ENCODE results near the gene PPIH. TPM values are rescaled to one million over a fixed set of nuclear protein-coding genes. Genes with fewer than 3 reads are reported as not detected.

Gene PPIH
- total and polyA plus RNA-seq, 10 of the 15 experiments (the other 5 are each of a cell fraction or from before 2014, with no cell fraction given), result 75.1 to 172 (median 122) TPM

Other genes starting within 250 kb of the PPIH start
Only the 7 nearest of the 11 such genes appear.
- 872 and 1,017 TPM in 2 replicates for gene YBX1, start 24.0 kb downstream of the PPIH start, total RNA-seq (2014; rRNA removed)
- 1,098 and 1,178 TPM in 2 replicates for gene YBX1, start 24.0 kb downstream of the PPIH start, total RNA-seq (2014; rRNA removed; fragmentation: Illumina TruSeq; extraction: Trizol)
- 936 and 947 TPM in 2 replicates for gene YBX1, start 24.0 kb downstream of the PPIH start, total RNA-seq (2021)
- gene YBX1, start 24.0 kb downstream of the PPIH start, polyA plus RNA-seq (2011; rRNA removed), result 587 and 826 TPM in 2 replicates
- gene YBX1, start 24.0 kb downstream of the PPIH start, polyA plus RNA-seq (2014; fragmentation: Illumina TruSeq; extraction: Trizol), result 1,157 and 1,353 TPM in 2 replicates
- 100 to 1,000 TPM; 355 to 521 TPM for gene YBX1, start 24.0 kb downstream of the PPIH start, polyA plus RNA-seq (2014; fragmentation: Nextera tagmentation; extraction: Ambion mirVana)
- 726 and 845 TPM in 2 replicates for gene YBX1, start 24.0 kb downstream of the PPIH start, polyA plus RNA-seq (2014; rRNA removed)
- 100 to 1,000 TPM; 758 to 913 TPM for gene YBX1, start 24.0 kb downstream of the PPIH start, polyA plus RNA-seq (2016; fragmentation: Nextera tagmentation; extraction: Ambion mirVana)
- gene CLDN19, start 81.8 kb downstream of the PPIH start, total RNA-seq (2014; rRNA removed), result not detected in 2 replicates
- not detected in 2 replicates for gene CLDN19, start 81.8 kb downstream of the PPIH start, total RNA-seq (2014; rRNA removed; fragmentation: Illumina TruSeq; extraction: Trizol)
- not detected in 2 replicates for gene CLDN19, start 81.8 kb downstream of the PPIH start, total RNA-seq (2021)
- gene CLDN19, start 81.8 kb downstream of the PPIH start, polyA plus RNA-seq (2011; rRNA removed), result not detected in 2 replicates
- not detected in 2 replicates for gene CLDN19, start 81.8 kb downstream of the PPIH start, polyA plus RNA-seq (2014; fragmentation: Illumina TruSeq; extraction: Trizol)
- gene CLDN19, start 81.8 kb downstream of the PPIH start, polyA plus RNA-seq (2014; fragmentation: Nextera tagmentation; extraction: Ambion mirVana), result not detected
- gene CLDN19, start 81.8 kb downstream of the PPIH start, polyA plus RNA-seq (2014; rRNA removed), result not detected in 2 replicates
- not detected for gene CLDN19, start 81.8 kb downstream of the PPIH start, polyA plus RNA-seq (2016; fragmentation: Nextera tagmentation; extraction: Ambion mirVana)
- gene P3H1, start 108.6 kb downstream of the PPIH start, total RNA-seq (2014; rRNA removed), result 25.7 and 26.3 TPM in 2 replicates
- gene P3H1, start 108.6 kb downstream of the PPIH start, total RNA-seq (2014; rRNA removed; fragmentation: Illumina TruSeq; extraction: Trizol), result 15.3 and 16.3 TPM in 2 replicates
- 40.1 and 42.4 TPM in 2 replicates for gene P3H1, start 108.6 kb downstream of the PPIH start, total RNA-seq (2021)
- gene P3H1, start 108.6 kb downstream of the PPIH start, polyA plus RNA-seq (2011; rRNA removed), result 18.0 and 28.8 TPM in 2 replicates
- gene P3H1, start 108.6 kb downstream of the PPIH start, polyA plus RNA-seq (2014; fragmentation: Illumina TruSeq; extraction: Trizol), result 21.3 and 23.2 TPM in 2 replicates
- 1 to 10 TPM in 1 of 2 experiments, under 1 TPM in 1; 0.72 to 3.1 TPM for gene P3H1, start 108.6 kb downstream of the PPIH start, polyA plus RNA-seq (2014; fragmentation: Nextera tagmentation; extraction: Ambion mirVana)
- gene P3H1, start 108.6 kb downstream of the PPIH start, polyA plus RNA-seq (2014; rRNA removed), result 31.4 and 34.9 TPM in 2 replicates
- 10 to 100 TPM; 25.7 to 26.9 TPM for gene P3H1, start 108.6 kb downstream of the PPIH start, polyA plus RNA-seq (2016; fragmentation: Nextera tagmentation; extraction: Ambion mirVana)
- 5.0 and 5.7 TPM in 2 replicates for gene C1orf50, start 108.8 kb downstream of the PPIH start, total RNA-seq (2014; rRNA removed)
- gene C1orf50, start 108.8 kb downstream of the PPIH start, total RNA-seq (2014; rRNA removed; fragmentation: Illumina TruSeq; extraction: Trizol), result 6.5 and 7.9 TPM in 2 replicates
- 4.4 and 7.0 TPM in 2 replicates for gene C1orf50, start 108.8 kb downstream of the PPIH start, total RNA-seq (2021)
- 9.7 and 11.8 TPM in 2 replicates for gene C1orf50, start 108.8 kb downstream of the PPIH start, polyA plus RNA-seq (2011; rRNA removed)
- gene C1orf50, start 108.8 kb downstream of the PPIH start, polyA plus RNA-seq (2014; fragmentation: Illumina TruSeq; extraction: Trizol), result 4.5 and 8.7 TPM in 2 replicates
- gene C1orf50, start 108.8 kb downstream of the PPIH start, polyA plus RNA-seq (2014; fragmentation: Nextera tagmentation; extraction: Ambion mirVana), result 1 to 10 TPM; 1.2 to 3.3 TPM
- 4.6 and 5.1 TPM in 2 replicates for gene C1orf50, start 108.8 kb downstream of the PPIH start, polyA plus RNA-seq (2014; rRNA removed)
- 10 to 100 TPM in 1 of 2 experiments, 1 to 10 TPM in 1; 8.1 to 10.7 TPM for gene C1orf50, start 108.8 kb downstream of the PPIH start, polyA plus RNA-seq (2016; fragmentation: Nextera tagmentation; extraction: Ambion mirVana)
- gene TMEM269, start 126.6 kb downstream of the PPIH start, total RNA-seq (2014; rRNA removed), result 0.05 and 0.06 TPM in 2 replicates
- 0.04 and 0.09 TPM in 2 replicates for gene TMEM269, start 126.6 kb downstream of the PPIH start, total RNA-seq (2014; rRNA removed; fragmentation: Illumina TruSeq; extraction: Trizol)
- 0.13 and 0.18 TPM in 2 replicates for gene TMEM269, start 126.6 kb downstream of the PPIH start, total RNA-seq (2021)
- 0.07 and 0.12 TPM in 2 replicates for gene TMEM269, start 126.6 kb downstream of the PPIH start, polyA plus RNA-seq (2011; rRNA removed)
- 0.06 TPM in 1 of 2 replicates, not detected in the other for gene TMEM269, start 126.6 kb downstream of the PPIH start, polyA plus RNA-seq (2014; fragmentation: Illumina TruSeq; extraction: Trizol)
- gene TMEM269, start 126.6 kb downstream of the PPIH start, polyA plus RNA-seq (2014; fragmentation: Nextera tagmentation; extraction: Ambion mirVana), result under 1 TPM; 0.02 to 0.06 TPM
- 0.03 and 0.06 TPM in 2 replicates for gene TMEM269, start 126.6 kb downstream of the PPIH start, polyA plus RNA-seq (2014; rRNA removed)
- gene TMEM269, start 126.6 kb downstream of the PPIH start, polyA plus RNA-seq (2016; fragmentation: Nextera tagmentation; extraction: Ambion mirVana), result under 1 TPM in 1 of 2 experiments, not detected in 1; 0.26 TPM
- 4.9 and 5.3 TPM in 2 replicates for gene ERMAP, start 158.7 kb downstream of the PPIH start, total RNA-seq (2014; rRNA removed)
- 5.3 TPM in 2 replicates for gene ERMAP, start 158.7 kb downstream of the PPIH start, total RNA-seq (2014; rRNA removed; fragmentation: Illumina TruSeq; extraction: Trizol)
- 5.7 and 5.8 TPM in 2 replicates for gene ERMAP, start 158.7 kb downstream of the PPIH start, total RNA-seq (2021)
- 2.5 and 2.9 TPM in 2 replicates for gene ERMAP, start 158.7 kb downstream of the PPIH start, polyA plus RNA-seq (2011; rRNA removed)
- gene ERMAP, start 158.7 kb downstream of the PPIH start, polyA plus RNA-seq (2014; fragmentation: Illumina TruSeq; extraction: Trizol), result 6.8 TPM in 2 replicates
- gene ERMAP, start 158.7 kb downstream of the PPIH start, polyA plus RNA-seq (2014; fragmentation: Nextera tagmentation; extraction: Ambion mirVana), result 1 to 10 TPM; 1.4 to 2.2 TPM
- 4.6 and 6.0 TPM in 2 replicates for gene ERMAP, start 158.7 kb downstream of the PPIH start, polyA plus RNA-seq (2014; rRNA removed)
- 1 to 10 TPM; 2.7 to 3.4 TPM for gene ERMAP, start 158.7 kb downstream of the PPIH start, polyA plus RNA-seq (2016; fragmentation: Nextera tagmentation; extraction: Ambion mirVana)
- gene SVBP, start 159.0 kb downstream of the PPIH start, total RNA-seq (2014; rRNA removed), result 12.6 and 21.3 TPM in 2 replicates
- gene SVBP, start 159.0 kb downstream of the PPIH start, total RNA-seq (2014; rRNA removed; fragmentation: Illumina TruSeq; extraction: Trizol), result 18.7 and 19.8 TPM in 2 replicates
- gene SVBP, start 159.0 kb downstream of the PPIH start, total RNA-seq (2021), result 16.2 and 16.4 TPM in 2 replicates
- 19.6 and 29.3 TPM in 2 replicates for gene SVBP, start 159.0 kb downstream of the PPIH start, polyA plus RNA-seq (2011; rRNA removed)
- 19.9 and 22.2 TPM in 2 replicates for gene SVBP, start 159.0 kb downstream of the PPIH start, polyA plus RNA-seq (2014; fragmentation: Illumina TruSeq; extraction: Trizol)
- gene SVBP, start 159.0 kb downstream of the PPIH start, polyA plus RNA-seq (2014; fragmentation: Nextera tagmentation; extraction: Ambion mirVana), result 10 to 100 TPM; 19.8 to 29.5 TPM
- 14.7 and 18.7 TPM in 2 replicates for gene SVBP, start 159.0 kb downstream of the PPIH start, polyA plus RNA-seq (2014; rRNA removed)
- gene SVBP, start 159.0 kb downstream of the PPIH start, polyA plus RNA-seq (2016; fragmentation: Nextera tagmentation; extraction: Ambion mirVana), result 10 to 100 TPM; 26.8 to 27.8 TPM